K562 (cell line): ENCODE measurements around the gene RETSAT. TPM values are rescaled to one million over a fixed set of nuclear protein-coding genes. Genes with fewer than 3 reads are reported as not detected.

Experiments used
- ATAC-seq: fragments of 200-7000 bp; cut with Tn5 transposase; 3 replicates; pipeline ENCODE4 v1.9.1; 2020; ENCODE audit warnings: moderate library complexity
- BruUV-seq: library from RNA; stranded (reverse); fragments of 400-500 nt; replicated peaks from 2 replicates; lab custom pipeline; 2021; lab: Mats Ljungman, UMichigan
- CTCF ChIA-PET: fragments of 300-600 bp; formaldehyde crosslinking; extraction: SDS; loops from one replicate; lab custom pipeline; 2021; ENCODE audit warnings: low intra/inter-chr PET ratio; lab: Yijun Ruan, JAX
- POLR2A ChIA-PET: fragments of 300-600, 350-650 bp; sonication (Branson Sonifier 250); formaldehyde crosslinking; extraction: SDS; loops from one replicate; lab custom pipeline; 2021; ENCODE audit warnings: antibody characterized with exemption, inconsistent platforms; lab: Yijun Ruan, JAX
- DNase-seq, 4 experiments: peaks; one replicate each; pipeline versions ENCODE4 v3.0.0 to v3.0.0-alpha.2; 2011 to 2018; ENCODE audit warnings: low spot score in 3 of 4, mixed read lengths in 3 of 4; ENCODE audit errors: extremely low read depth in 1 of 4
- FAIRE-seq: peaks from 2 replicates; lab custom pipeline; 2011; peaks lifted over from hg19 to GRCh38; lab: Jason Lieb, UNC
- H2AFZ ChIP-seq: 2 replicates; pipeline ENCODE4 v1.6.0; 2011; ENCODE audit warnings: low read depth, low read length, control low read depth, inconsistent platforms
- H3K27ac ChIP-seq: fragments of 200-600 bp; 3 replicates; pipeline ENCODE4 v1.8.0; 2011; ENCODE audit warnings: low read depth, mild to moderate bottlenecking, control low read depth, inconsistent platforms, low read length, moderate library complexity, mixed read lengths; ENCODE audit errors: extremely low read depth
- H3K27me3 ChIP-seq, 2 experiments: fragments of 300-600 bp in 1 of 2; 2 replicates in 1 of 2; 3 replicates in 1 of 2; pipeline versions ENCODE4 v1.6.0 to v1.8.0; 2011; ENCODE audit warnings: inconsistent platforms in 2 of 2, low read length in 2 of 2, mild to moderate bottlenecking in 1 of 2, mixed read lengths in 1 of 2, moderate library complexity in 1 of 2; ENCODE audit not compliant: control insufficient read depth in 2 of 2, insufficient read depth in 2 of 2
- H3K36me3 ChIP-seq: fragments of 300-600 bp; 3 replicates; pipeline ENCODE4 v1.8.0; 2011; ENCODE audit warnings: mild to moderate bottlenecking, low read length, inconsistent platforms; ENCODE audit not compliant: control insufficient read depth, insufficient read depth
- H3K4me1 ChIP-seq, 2 experiments: fragments of 200-600 bp in 1 of 2; replicated peaks in 1 of 2; 2 replicates in 1 of 2; 3 replicates in 1 of 2; pipeline versions ENCODE4 v1.5.1 to v1.8.0; 2011; ENCODE audit warnings: inconsistent platforms in 2 of 2, low read length in 2 of 2, mild to moderate bottlenecking in 1 of 2, mixed read lengths in 1 of 2, moderate library complexity in 1 of 2; ENCODE audit not compliant: control insufficient read depth in 2 of 2, insufficient read depth in 2 of 2
- H3K4me2 ChIP-seq: 2 replicates; pipeline ENCODE4 v1.6.1; 2011; ENCODE audit warnings: low read length, control low read depth, inconsistent platforms, mixed read lengths; ENCODE audit not compliant: insufficient read depth
- H3K4me3 ChIP-seq: fragments of 200-600 bp; sonication (generic), shearing (Covaris generic); 2 replicates; pipeline ENCODE4 v1.5.1; 2016; ENCODE audit warnings: control low read depth, inconsistent platforms
- H3K79me2 ChIP-seq: fragments of 200-600 bp; 3 replicates; pipeline ENCODE4 v1.8.0; 2011; ENCODE audit warnings: low read length, inconsistent platforms; ENCODE audit not compliant: control insufficient read depth, insufficient read depth
- H3K9ac ChIP-seq, 2 experiments: 2 replicates each; pipeline versions ENCODE4 v1.6.0 to v1.6.1; 2011; ENCODE audit warnings: low read depth in 2 of 2, low read length in 2 of 2, control low read depth in 1 of 2, inconsistent platforms in 1 of 2, mild to moderate bottlenecking in 1 of 2, mixed read lengths in 1 of 2; ENCODE audit not compliant: insufficient read depth in 1 of 2
- H3K9me1 ChIP-seq: one replicate; pipeline ENCODE4 v1.6.0; 2011; ENCODE audit warnings: inconsistent platforms, mild to moderate bottlenecking, low read length, moderate library complexity; ENCODE audit not compliant: control insufficient read depth, insufficient read depth
- H3K9me3 ChIP-seq: replicated peaks from 2 replicates; pipeline ENCODE4 v1.5.1; 2011; ENCODE audit warnings: low read depth, low read length, inconsistent platforms; ENCODE audit not compliant: control insufficient read depth, insufficient read depth
- H4K20me1 ChIP-seq: replicated peaks from 2 replicates; pipeline ENCODE4 v1.6.1; 2011; ENCODE audit warnings: low read length, inconsistent platforms, mixed read lengths; ENCODE audit not compliant: control insufficient read depth, insufficient read depth
- CBX3 ChIP-seq, 2 experiments: IDR thresholded peaks; 1 replicate in 1 of 2; 2 replicates in 1 of 2; pipeline ENCODE4 v1.6.1; 2012; ENCODE audit warnings: inconsistent platforms in 2 of 2, low read length in 2 of 2, borderline replicate concordance in 1 of 2, control low read depth in 1 of 2
- MEIS2 ChIP-seq: fragments of 450-650 bp; IDR thresholded peaks from 2 replicates; pipeline ENCODE4 v1.6.1; 2014; ENCODE audit warnings: mild to moderate bottlenecking; ENCODE audit not compliant: partially characterized antibody
- TRIM28 ChIP-seq: fragments of 450-650 bp; IDR thresholded peaks from 2 replicates; pipeline ENCODE4 v1.6.1; 2017
- ZNF280A ChIP-seq: fragments of 450-650 bp; IDR thresholded peaks from 2 replicates; pipeline ENCODE4 v1.6.1; 2018; ENCODE audit warnings: mild to moderate bottlenecking, low read depth; ENCODE audit not compliant: partially characterized antibody
- WGBS: fragments of 100-300 bp; shearing (Covaris generic); methylation state at CpG from one replicate; pipeline ENCODE4 v1.1.6; 2016; ENCODE audit warnings: low coverage, mixed read lengths; ENCODE audit not compliant: insufficient coverage; ENCODE audit errors: missing lambda C conversion rate; 5-methylcytosine and 5-hydroxymethylcytosine counted together
- in situ Hi-C: fragments of 300-500 bp; cut with MboI; formaldehyde crosslinking; loops from 4 replicates; pipeline ENCODE4 v1.15.0; 2018; ENCODE audit warnings: inconsistent platforms, mixed read lengths
- intact Hi-C: fragments of 100-400 bp; cut with micrococcal nuclease; formaldehyde crosslinking; loops from 2 replicates; pipeline ENCODE4 v1.14.2; 2022
- polyA plus RNA-seq, 8 experiments: library from polyadenylated mRNA; depleted of rRNA in 4 of 8; stranded (reverse) in 5 of 8; unstranded in 3 of 8; fragments of >200 nt; fragmentation: Nextera tagmentation in 2 of 8; fragmentation: Illumina TruSeq in 1 of 8; extraction: Ambion mirVana in 2 of 8; extraction: Trizol in 1 of 8; gene quantifications; 2 replicates each; pipeline versions ENCODE4 v1.2.1 to v1.2.3, GENCODE V29; 2011 to 2014; ENCODE audit warnings: inconsistent platforms in 1 of 8, missing spikeins in 1 of 8
- total RNA-seq, 7 experiments: library from RNA; depleted of rRNA in 6 of 7; stranded (reverse); fragments of >200 nt in 6 of 7; fragmentation: Illumina TruSeq in 2 of 7; extraction: Trizol in 2 of 7; gene quantifications; 2 replicates each; pipeline versions ENCODE4 v1.2.1 to v1.2.3, GENCODE V29; 2011 to 2021; ENCODE audit warnings: low replicate concordance in 1 of 7
- TF ChIP-seq, protein P1 (sequence below): fragments of 250-450 bp; sonication (Bioruptor Pico); IDR thresholded peaks from 2 replicates; pipeline ENCODE4 v1.5.1; 2021; ENCODE audit warnings: mild to moderate bottlenecking

The RETSAT gene
- total and polyA plus RNA-seq, 9 of the 15 experiments (the other 6 are each of a cell fraction or from before 2014, with no cell fraction given) = 1.9 to 21.6 (median 16.5) TPM

GRCh38 chr2:85380048-85380447 lies 25.7 kb upstream of the RETSAT start:
- Histone ChIP-seq H3K27ac (no peak overlapping the region), H3K9ac (no peak overlapping the region), H2AFZ (no peak overlapping the region), H3K36me3 (peaks cover 7% of the 10 kb centered on the region; the same call in 1 of the 3 replicates), H3K4me2 (no peak overlapping the region), H3K4me1 (peaks cover 0 to 2% of the 10 kb centered on the region in 2 experiments; a peak in 3 of 5 replicates), H3K27me3 (no peaks in the 10 kb centered on the region), H4K20me1 (no peaks in the 10 kb centered on the region), H3K4me3 (no peak overlapping the region), H3K9me1 (no peaks in the 10 kb centered on the region), H3K79me2 (no peaks in the 10 kb centered on the region), H3K9me3 (peaks cover 2% of the 10 kb centered on the region; the same call in 1 of the 2 replicates)
- no peak for ATAC-seq
- POLR2A ChIA-PET = interaction anchor here (0.6 kb wide), 1 partner anchor 15 kb away, joined by 3 read pairs; no protein-coding TSS in a partner anchor
- TF ChIP-seq, protein P1, sequence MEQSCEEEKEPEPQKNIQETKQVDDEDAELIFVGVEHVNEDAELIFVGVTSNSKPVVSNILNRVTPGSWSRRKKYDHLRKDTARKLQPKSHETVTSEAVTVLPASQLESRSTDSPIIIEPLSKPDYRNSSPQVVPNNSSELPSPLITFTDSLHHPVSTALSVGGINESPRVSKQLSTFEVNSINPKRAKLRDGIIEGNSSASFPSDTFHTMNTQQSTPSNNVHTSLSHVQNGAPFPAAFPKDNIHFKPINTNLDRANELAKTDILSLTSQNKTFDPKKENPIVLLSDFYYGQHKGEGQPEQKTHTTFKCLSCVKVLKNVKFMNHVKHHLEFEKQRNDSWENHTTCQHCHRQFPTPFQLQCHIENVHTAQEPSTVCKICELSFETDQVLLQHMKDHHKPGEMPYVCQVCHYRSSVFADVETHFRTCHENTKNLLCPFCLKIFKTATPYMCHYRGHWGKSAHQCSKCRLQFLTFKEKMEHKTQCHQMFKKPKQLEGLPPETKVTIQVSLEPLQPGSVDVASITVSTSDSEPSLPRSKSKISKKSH = peak; percentile 55; the same call in 1 of the 2 replicates
- no peak for TF ChIP-seq MEIS2
- 0 out of 2 replicates have a peak, but pooled peaks have one; percentile 28 for TF ChIP-seq TRIM28
- peak; percentile 53 for TF ChIP-seq ZNF280A
- TF ChIP-seq CBX3 (IDR thresholded peaks at IDR 0.05; ENCODE audit: borderline replicate concordance in 1 of 2, low read length in 2 of 2) = peak in 1 of 2 experiments; percentile 87; a peak in 2 of 3 replicates
- DNase-seq = no peak
- WGBS = 12% methylated on average over 1 of the region's 1 CpG
- CTCF ChIA-PET = no interaction called here
- intact Hi-C loops (no loop called here), in situ Hi-C loops (no loop called here)
- BruUV-seq = no TSS peak
- no peak for FAIRE-seq
